DOHH2 (cell line): ENCODE results near the gene CACNA2D1.

Experiments used
- EZH2phosphoT487 ChIP-seq: fragments of 200-600 bp; sonication (generic); IDR thresholded peaks from 2 replicates; pipeline ENCODE4 v1.6.1; 2017; ENCODE audit warnings: borderline replicate concordance, mild to moderate bottlenecking, antibody characterized with exemption, low read length, moderate library complexity, mixed read lengths
- TF ChIP-seq, protein P1 (sequence below): fragments of 200-600 bp; sonication (generic); IDR thresholded peaks from one replicate; pipeline ENCODE4 v1.5.1; 2014; ENCODE audit warnings: antibody characterized with exemption, mild to moderate bottlenecking, low read depth, low read length; ENCODE audit not compliant: poor library complexity, severe bottlenecking

DNA sequence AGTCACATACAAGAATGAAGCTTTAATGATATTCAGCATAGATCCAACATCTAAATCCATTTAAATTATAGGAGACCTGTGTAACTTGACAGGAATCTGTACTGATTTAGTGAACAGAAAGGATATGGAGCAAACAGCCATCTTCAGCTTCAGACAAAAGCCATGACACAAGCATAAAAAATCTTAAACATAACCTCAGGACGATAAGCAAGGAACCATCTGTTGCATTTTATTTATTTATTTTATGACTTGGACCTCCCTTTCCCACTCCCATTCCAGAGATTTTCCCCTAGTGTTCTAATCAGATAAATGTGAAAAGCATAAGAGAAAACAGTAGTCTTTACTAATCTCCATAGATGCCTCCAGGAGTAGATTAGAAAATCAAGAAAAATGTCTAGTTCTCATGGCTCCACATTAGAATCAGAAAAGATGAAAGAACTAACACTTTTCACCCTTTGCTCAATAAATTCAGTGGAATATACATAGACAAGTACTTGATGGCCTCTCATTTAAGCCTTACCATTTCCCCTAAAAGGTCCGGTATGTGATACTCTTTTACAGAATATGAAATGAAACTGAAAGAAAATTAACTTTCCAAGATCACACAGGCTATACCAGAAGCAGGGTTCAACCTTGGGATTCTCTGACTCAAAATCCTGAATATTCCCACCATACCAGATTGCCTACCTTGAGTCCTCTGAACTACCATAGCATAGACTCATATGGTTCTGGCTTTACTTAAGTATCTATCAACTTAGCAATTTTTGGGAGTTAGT lies 15.2 kb downstream of the CACNA2D1 start:
- TF ChIP-seq, protein P1, sequence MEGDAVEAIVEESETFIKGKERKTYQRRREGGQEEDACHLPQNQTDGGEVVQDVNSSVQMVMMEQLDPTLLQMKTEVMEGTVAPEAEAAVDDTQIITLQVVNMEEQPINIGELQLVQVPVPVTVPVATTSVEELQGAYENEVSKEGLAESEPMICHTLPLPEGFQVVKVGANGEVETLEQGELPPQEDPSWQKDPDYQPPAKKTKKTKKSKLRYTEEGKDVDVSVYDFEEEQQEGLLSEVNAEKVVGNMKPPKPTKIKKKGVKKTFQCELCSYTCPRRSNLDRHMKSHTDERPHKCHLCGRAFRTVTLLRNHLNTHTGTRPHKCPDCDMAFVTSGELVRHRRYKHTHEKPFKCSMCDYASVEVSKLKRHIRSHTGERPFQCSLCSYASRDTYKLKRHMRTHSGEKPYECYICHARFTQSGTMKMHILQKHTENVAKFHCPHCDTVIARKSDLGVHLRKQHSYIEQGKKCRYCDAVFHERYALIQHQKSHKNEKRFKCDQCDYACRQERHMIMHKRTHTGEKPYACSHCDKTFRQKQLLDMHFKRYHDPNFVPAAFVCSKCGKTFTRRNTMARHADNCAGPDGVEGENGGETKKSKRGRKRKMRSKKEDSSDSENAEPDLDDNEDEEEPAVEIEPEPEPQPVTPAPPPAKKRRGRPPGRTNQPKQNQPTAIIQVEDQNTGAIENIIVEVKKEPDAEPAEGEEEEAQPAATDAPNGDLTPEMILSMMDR, result no peak
- no peak for TF ChIP-seq EZH2phosphoT487
